ENCODE data around the gene HIVEP3.
"Not testable (repeated sequence)": the region's sequence is repeated elsewhere in the genome, so short reads cannot be mapped to it uniquely, and the experiment has no call there.

HIVEP3 gene

GRCh38 chr1:41927118-41927517 is 8.4 kb upstream of the HIVEP3 start:
- TF ChIP-seq CTCF (IDR thresholded peaks at IDR 0.05), result no peak
- no peaks in the 10 kb centered on the region for H3K9me3 ChIP-seq (ENCODE audit: control insufficient read depth, low read length)
- H2AFZ ChIP-seq, result no peak overlapping the region
- H3K27me3 ChIP-seq (ENCODE audit: control insufficient read depth, insufficient read depth, low read length), result no peaks in the 10 kb centered on the region
- H3K4me3 ChIP-seq (ENCODE audit: low read depth, low read length), result no peak overlapping the region
- H3K4me1 ChIP-seq, result no peaks in the 10 kb centered on the region
- no peak overlapping the region for H3K4me2 ChIP-seq (ENCODE audit: low read length)
- H3K36me3 ChIP-seq (ENCODE audit: control insufficient read depth, insufficient read depth, low read length), result no peaks in the 10 kb centered on the region
- no peaks in the 10 kb centered on the region for H3K79me2 ChIP-seq
- no peak overlapping the region for H3K9ac ChIP-seq
- no peak overlapping the region for H3K27ac ChIP-seq

- H3K9me3 ChIP-seq (ENCODE audit: control insufficient read depth, low read length), result no peaks in the 10 kb centered on the region
- H2AFZ ChIP-seq, result no peak overlapping the region
- H3K4me3 ChIP-seq (ENCODE audit: low read depth, low read length), result no peak overlapping the region
- H3K4me2 ChIP-seq (ENCODE audit: low read length), result no peak overlapping the region
- H3K27ac ChIP-seq, result no peak overlapping the region
- H3K4me1 ChIP-seq, result no peaks in the 10 kb centered on the region
- no peak for TF ChIP-seq CTCF (IDR thresholded peaks at IDR 0.05)
- H3K27me3 ChIP-seq (ENCODE audit: control insufficient read depth, insufficient read depth, low read length), result no peaks in the 10 kb centered on the region
- H3K9ac ChIP-seq, result no peak overlapping the region
- no peaks in the 10 kb centered on the region for H3K79me2 ChIP-seq
- H3K36me3 ChIP-seq (ENCODE audit: control insufficient read depth, insufficient read depth, low read length), result no peaks in the 10 kb centered on the region
These were observed 7.0 kb upstream of the HIVEP3 start for GRCh38 chr1:41925712-41926111.

GRCh38 chr1:41924911-41925310 is 6.2 kb upstream of the HIVEP3 start:
- TF ChIP-seq CTCF (IDR thresholded peaks at IDR 0.05), result no peak
- H3K36me3 ChIP-seq (ENCODE audit: control insufficient read depth, insufficient read depth, low read length), result no peaks in the 10 kb centered on the region
- no peaks in the 10 kb centered on the region for H3K79me2 ChIP-seq
- no peak overlapping the region for H3K4me2 ChIP-seq (ENCODE audit: low read length)
- H3K27me3 ChIP-seq (ENCODE audit: control insufficient read depth, insufficient read depth, low read length), result no peaks in the 10 kb centered on the region
- no peak overlapping the region for H2AFZ ChIP-seq
- peaks cover 4% of the 10 kb centered on the region for H3K4me1 ChIP-seq
- H3K4me3 ChIP-seq (ENCODE audit: low read depth, low read length), result no peak overlapping the region
- H3K9ac ChIP-seq, result no peak overlapping the region
- no peaks in the 10 kb centered on the region for H3K9me3 ChIP-seq (ENCODE audit: control insufficient read depth, low read length)
- H3K27ac ChIP-seq, result no peak overlapping the region

- not testable (repeated sequence) for H3K4me3 ChIP-seq (ENCODE audit: low read depth, low read length); H3K27ac ChIP-seq; H3K9ac ChIP-seq; H2AFZ ChIP-seq; H3K4me2 ChIP-seq (ENCODE audit: low read length); H3K27me3 ChIP-seq (ENCODE audit: control insufficient read depth, insufficient read depth, low read length); H3K9me3 ChIP-seq (ENCODE audit: control insufficient read depth, low read length); H3K79me2 ChIP-seq; H3K36me3 ChIP-seq (ENCODE audit: control insufficient read depth, insufficient read depth, low read length); H3K4me1 ChIP-seq
These were observed 2.5 kb upstream of the HIVEP3 start for GRCh38 chr1:41921271-41921670.

GRCh38 chr1:41920658-41921057 is 1.9 kb upstream of the HIVEP3 start:
- Histone ChIP-seq H3K79me2 (no peaks in the 10 kb centered on the region), H3K9ac (no peak overlapping the region), H3K4me1 (peaks cover 4% of the 10 kb centered on the region), H3K4me2 (ENCODE audit: low read length) (no peak overlapping the region), H3K27ac (no peak overlapping the region), H3K36me3 (ENCODE audit: control insufficient read depth, insufficient read depth, low read length) (no peaks in the 10 kb centered on the region), H3K4me3 (ENCODE audit: low read depth, low read length) (no peak overlapping the region), H2AFZ (peak overlapping the region; percentile 58), H3K9me3 (ENCODE audit: control insufficient read depth, low read length) (no peaks in the 10 kb centered on the region), H3K27me3 (ENCODE audit: control insufficient read depth, insufficient read depth, low read length) (no peaks in the 10 kb centered on the region)
- no peak for TF ChIP-seq CTCF (IDR thresholded peaks at IDR 0.05)

Data from parathyroid adenoma (tissue), 2 donors.